HG03159 (cell line): ENCODE results near the gene OXER1.

Source experiments
- ATAC-seq: cut with Tn5 transposase; IDR thresholded peaks from one replicate; pipeline ENCODE4 v1.9.1; 2021; ENCODE audit warnings: mild to moderate bottlenecking, moderate library complexity; ENCODE audit not compliant: unreplicated experiment

Gene OXER1

DNA sequence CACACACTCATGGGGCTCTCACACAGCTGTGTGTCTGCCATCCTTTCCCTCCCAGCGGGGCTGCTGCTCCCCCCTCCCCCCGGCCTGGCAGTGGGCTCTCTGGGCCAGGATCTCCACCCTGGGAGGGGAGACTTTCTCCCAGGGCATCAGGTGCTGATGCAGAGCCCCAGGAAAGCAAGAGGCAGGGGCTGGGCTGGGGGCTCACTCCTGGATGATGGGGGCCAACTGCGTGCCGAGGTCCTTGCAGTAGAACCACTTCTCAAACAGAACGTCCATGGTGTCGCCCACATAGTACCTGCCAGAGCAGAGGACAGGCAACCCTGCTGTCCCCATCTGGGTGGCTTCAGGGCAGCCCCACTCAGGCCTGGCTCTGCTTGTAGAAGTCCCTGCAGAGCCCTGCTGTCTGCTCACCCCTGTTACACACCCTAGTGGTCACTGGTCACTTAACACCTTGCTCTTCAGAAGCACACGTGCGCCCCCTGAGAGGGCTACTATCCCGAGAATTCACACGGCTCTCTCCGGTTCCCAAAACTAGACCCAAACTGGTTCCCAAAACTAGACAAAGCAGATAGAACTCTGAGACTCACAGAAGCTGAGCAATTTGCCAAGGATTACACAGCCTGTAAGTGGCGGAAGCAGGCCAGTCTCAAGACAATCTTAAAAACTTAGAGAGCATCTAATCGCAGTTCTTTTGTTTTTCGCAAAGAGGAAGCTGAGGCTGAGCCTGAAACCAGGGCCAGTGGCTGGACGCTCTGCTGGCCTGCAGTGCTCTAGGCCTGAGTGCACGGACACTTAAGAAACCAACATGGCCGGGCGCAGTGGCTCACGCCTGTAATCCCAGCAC is 6.6 kb upstream of the OXER1 start:
- ATAC-seq, result no peak

DNA sequence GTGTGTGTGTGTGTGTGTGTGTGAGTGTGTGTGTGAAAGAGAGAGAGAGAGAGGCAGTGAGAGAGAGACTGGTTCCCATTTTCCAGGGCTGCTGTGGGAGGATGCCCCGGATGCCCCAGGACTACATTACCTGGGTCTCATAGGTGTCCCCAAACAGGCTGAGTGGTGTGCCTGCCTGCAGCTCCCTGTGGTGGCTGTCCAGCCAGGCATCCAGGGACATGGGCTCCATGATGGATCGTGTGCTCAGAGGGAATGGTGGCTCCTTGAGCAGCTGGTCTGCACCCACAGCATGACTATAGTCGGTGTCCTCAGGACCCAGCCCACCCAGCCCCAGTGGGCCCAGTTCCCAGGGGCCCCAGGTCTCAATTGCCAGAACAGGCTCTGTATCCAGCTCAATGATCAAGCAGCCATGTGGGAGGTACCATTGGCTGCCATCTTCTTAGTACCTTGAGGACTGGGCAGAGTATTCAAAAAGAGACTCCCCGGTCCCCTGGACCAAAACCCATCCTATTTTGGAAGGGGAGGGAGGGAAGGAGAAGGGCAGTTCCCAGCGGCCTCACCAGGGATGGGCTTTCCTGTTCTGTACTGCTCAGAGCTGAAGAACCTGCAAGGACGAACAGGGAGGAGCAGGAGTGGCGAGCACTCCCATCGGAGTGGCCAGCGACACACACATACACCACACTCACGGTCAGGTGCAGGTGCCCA is 5.8 kb upstream of the OXER1 start:
- no peak for ATAC-seq

DNA sequence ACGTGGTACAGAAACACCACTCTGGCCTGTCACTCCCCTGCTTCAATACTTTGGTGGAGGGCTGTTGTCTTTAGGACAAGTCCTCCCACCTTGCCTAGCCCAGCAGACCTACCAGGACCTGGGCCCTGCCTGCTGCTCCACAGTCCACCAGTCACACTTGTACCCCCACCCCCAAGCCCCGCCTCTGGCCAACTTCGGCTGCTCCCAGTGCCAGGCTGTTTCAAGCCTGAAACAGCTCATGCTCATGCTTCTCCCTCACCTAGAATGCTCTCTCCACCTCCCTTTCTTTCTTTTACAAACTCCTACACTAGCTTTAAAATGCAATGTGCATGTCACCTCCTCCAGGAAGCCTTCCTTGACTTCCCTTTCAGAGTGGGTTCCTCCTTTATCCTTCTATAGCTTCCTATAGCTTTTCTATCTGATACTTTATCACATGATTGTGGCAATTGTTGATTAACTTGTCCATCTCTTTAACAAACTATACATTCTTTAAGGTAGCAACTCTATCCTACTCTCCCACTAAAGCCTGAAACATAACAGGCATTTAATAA is 4.8 kb upstream of the OXER1 start:
- no peak for ATAC-seq

DNA sequence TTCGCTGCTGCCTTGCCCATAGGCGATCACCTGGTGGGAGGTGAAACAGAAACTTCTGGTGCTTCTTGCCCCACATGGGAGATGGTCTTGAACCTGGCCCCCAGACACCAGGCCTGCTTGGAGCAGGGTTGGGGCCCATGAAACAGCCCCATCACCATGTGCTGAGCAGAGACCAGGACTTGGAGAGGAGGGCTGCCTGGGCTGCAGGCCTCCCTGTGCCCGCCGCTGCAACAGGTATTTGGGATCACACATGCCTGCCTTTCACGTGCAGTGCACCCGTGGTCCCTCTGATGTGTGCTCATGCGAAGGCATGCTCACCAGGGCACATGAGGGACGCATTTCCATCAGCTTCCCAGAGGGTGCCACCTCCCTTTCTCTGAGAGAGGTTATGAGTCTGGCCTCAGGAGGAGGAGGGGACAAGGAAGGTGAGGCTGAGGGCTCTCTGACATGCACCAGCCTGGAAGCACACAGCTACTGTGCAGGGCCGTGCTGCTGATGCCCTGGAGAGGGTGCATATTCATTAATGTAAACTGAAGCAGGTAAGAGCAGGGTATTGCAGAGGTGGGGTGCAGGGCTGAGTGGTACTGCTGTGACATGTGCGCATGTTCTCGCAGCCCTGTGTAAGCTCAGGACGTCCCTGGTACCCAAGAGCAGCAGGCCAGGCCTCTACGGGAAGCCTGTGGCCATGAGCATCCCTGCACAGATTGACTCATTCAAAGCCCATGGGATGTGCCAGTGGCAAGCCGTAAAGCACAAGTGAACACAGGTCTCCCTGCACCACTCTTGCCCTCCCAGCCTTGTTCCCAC is 4.2 kb upstream of the OXER1 start:
- ATAC-seq, result no peak

DNA sequence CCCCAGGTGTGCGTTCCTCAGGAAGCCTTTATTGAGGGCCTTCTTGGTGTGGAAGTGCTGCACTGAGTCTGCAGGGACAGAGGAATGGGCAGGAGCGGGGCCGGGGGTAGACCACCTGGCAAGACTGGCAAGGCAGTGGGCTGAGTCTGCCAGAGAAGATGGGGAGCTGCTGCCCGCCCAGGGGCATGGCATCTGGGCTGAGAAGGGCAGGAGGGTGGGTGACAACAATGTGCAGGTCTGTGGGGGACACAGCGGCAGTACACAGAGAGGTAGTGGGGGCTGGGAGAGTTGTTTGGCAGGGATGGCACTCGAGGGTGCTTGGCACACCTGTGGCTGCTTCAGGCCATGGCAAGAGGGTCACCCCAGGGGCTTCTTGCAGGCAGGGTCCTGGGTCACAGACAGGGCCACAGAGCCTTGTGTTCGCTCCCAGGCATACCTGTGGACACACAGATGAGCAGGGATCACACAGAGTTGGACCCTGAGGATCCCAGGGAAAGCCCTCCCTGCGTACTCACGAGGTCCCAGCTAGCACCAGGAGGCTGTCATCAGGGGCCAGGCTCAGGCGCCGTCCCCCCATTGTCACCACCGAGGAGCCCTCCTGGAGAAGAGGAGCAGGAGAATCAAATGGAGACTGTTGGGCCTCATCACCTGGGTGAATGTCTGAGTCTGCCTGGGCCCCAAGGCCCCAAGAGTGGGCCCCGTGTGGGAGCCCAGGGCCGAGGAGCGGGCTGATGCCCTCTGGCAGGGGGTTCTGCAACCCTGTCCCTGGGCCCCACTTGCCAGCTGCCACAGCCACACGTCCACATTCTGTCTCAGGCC is 3.4 kb upstream of the OXER1 start:
- ATAC-seq, result no peak

DNA sequence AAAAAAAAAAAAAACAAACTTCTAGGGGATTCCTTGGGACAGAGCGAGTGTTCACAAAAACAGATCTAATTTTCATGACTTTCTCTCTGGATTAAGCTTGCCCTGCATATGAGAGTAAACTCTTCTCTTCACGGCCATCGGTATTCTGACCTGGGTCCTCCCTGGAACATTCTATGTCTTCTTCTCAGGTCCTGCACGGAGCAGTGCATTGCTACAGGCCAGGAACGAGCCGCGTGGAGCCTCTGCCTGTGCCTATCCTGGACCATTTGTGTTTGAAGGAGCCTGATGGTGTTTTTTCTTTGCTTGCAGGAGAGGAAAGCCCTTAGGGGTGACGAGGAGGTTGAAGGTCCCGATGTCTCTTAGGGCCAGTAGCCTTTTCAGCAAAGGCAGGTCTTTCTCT is 1.8 kb upstream of the OXER1 start:
- ATAC-seq, result no peak

DNA sequence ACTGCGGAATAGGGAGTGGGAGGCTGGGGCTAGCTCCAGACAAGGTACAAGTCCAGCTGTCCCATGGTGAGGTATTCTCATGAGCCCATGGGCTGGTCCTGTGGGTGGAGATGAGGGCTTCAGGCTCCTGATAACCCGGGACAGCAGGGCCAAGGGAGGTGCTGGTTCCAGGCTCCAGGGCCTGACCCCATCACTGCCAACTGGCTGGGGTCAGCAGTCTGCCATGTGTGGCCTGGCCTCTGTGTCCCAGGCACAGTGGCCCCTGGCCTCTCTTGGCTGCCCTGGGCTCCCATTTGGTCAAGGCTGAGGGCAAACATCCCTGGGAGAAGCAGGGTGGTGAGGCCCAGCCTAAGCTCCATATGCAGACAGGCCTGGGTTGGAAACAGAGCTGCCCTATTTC is 966 bp upstream of the OXER1 start:
- no peak for ATAC-seq

DNA sequence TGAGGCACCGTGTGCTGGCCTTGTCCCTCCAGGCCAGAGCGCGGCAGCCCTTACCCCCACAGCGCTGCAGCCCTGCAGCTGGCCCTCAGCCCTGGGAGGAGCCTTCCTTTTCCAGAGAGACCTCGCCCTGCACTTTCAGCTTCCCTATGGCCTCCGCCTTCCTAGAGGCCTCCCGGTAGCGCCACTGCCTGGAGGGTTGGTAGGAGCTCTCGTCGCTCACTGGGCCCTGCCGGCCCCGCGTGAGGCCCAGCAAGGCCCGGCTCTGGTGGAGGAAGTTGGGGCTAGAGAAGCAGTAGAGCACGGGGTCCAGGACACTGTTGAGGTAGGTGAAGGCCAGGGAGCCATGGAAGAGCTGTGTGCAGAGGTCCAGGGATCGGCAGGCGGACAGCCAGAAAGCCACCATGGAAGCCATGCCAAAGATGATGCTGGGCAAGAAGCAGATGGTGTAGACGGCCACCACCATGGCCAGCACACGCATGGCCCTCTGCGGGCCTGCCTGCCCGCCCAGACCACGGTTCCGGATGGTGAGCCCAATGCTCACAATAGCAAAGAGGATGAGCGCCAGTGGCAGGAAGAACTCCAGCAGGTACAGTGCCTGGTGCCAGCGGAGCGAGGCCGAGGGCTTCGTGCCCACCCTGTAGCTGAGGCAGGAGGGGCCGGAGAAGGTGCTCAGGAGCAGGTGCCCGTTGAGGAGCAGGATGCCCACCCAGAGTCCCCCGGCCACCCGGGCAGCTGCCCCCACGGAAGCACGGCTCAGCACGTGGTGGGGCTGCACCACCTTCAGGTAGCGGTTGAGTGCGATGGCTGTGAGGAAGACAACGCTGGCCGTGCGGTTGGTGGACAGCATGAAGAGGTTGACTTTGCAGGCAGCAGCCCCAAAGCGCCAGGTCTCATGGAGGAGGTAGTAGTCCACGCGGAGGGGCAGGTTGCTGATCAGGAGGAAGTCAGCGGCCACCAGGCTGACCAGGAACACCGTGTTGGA is 821 bp downstream of the OXER1 start:
- ATAC-seq, result no peak

DNA sequence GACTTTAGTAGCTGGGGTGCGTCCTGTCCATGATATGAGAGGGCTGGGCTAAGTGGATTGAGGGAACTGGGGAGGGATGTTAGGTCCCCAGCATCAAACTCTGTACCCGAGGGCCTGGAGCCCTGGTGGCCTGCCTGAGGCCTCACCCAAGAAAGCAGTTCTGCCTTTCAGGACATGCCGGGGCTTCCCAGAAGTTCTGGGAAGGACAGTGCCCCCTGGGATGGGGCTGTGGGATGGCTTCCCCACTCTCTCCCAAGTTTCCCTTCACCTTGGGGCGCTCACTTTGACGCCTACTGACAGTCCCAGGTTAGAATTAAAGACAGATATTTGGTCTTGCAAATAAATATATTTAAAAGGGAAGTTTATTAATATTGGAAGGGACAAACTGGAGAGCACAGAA is 1.8 kb downstream of the OXER1 start:
- no peak for ATAC-seq

DNA sequence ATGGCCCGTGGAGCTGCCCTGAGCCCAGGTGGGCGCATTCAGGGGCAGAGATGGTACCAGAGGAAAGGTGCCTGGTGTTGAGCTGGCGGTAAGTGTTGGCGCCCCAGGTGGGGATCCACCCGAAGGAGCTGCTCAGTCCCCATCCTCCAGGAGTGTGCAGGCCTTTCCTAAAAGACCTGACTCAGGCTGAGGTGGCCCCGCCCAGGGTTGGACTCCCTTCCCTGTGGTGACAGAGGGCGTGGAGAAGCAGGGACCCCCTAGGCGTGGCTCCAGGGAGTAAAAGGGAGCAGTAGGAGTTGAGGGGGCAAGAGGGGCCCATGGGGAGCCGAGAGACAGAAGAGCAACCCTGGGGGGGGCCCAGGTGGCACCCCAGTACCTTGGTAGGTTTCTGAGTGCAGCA is 2.4 kb downstream of the OXER1 start:
- no peak for ATAC-seq

DNA sequence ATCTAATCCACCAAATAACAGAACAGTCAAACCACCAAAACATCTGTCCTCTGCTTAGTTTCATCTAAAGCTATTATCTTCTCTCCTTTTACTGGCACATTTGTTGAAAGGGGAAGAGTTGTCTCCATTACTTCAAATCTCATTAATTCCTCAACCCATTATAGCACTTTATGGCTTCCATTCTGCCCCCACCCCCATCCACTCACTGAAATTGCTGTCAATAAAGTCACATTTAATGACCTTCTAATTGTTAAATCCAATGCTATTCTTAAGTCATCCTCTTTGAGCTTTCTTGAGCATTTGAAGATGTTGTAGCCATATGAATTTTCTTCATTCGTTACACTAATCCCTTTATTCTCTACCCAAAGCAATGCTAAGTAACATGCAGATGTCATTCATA is 5.2 kb downstream of the OXER1 start:
- no peak for ATAC-seq

DNA sequence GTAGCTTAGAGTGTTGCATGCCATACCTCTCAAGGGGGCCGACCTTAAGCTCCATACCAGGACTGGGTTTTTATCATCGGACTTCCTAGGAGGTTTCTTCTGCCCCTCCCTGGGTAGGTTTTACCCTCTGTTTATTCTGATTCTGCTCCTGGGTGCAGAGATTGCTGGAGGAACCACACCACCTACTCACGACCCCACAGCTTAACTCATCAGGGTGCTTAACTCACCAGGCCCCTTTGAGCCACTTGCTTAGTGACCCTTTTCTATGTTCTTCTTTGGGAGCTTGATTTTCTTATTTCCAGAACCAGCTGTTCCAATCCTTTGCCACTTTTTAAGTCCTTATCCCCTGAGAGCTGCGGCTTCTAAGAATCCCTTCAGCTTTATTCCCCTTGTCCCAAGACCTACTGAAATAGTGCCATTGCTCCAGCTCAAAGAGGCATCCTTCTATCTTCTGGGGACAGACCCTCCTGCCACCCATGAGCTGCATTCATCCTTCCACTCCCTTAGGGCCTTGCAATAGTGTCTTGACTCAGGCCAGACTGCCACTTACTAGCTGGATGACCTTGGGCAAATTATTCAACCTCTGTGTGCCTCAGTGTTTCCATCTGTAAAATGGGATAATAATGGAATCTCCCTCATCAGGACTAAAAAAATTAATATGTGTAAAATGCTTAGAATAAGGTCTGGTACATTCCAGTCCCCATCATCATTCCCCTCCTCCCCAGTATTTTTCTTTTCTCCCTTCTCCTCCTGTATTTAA is 5.8 kb downstream of the OXER1 start:
- ATAC-seq, result no peak

DNA sequence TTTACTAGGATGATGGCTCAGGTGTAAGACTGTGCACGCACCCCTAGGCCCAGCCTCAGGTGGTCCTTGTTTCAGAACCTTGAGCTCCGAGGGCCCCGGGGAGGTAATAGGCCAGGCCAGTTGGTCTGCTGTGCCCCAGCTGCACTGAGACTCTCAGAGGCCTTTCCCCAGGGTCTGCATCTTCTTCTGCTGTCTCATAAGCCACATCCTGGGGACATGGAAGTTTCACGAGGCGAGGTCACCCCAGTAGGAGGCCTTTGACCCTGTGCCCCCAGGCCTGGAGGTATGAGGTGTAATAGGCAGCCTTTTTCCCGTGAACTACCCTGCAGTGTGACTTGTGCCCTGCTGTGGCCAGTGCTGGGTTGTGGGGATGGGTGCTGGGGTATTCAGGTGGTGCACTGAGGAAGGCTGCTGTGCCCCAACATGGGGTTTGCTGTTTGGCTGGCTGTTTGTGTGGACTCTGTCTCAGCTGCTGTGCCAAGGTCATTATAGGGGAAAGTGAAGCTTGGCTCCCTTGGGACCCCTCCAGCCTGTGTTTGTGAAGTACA is 6.9 kb downstream of the OXER1 start:
- ATAC-seq, result no peak

DNA sequence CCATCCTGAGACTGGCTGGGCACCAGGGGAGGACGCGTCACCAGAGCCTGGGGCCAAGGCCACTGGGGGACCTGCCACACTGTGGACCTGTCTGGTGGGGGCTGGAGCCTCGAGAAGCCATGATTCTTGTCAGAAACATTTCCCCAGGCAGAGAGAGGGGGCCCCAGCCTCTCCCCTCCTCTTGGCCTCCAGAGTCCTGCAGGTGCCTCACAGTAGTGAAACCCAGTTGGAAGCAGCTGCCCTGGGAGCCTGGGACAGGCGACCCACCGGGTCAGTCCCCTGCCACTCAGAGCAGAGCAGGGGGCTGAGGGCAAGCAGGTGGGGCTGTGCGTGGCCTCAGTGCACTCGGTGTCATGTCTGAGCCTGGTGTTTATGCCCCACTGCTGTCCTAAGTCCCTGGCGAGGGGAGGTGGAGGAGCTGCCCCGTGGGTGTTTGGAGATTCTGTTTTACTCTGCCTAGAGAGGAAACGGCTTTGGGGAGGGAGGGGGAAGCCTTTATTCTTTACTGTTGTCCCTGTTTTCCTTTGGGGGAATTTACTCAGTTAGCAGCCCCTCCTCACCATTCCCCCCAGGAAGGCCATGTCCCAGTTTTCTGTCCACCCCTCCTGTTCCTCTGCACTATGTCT is 7.7 kb downstream of the OXER1 start:
- ATAC-seq, result no peak

DNA sequence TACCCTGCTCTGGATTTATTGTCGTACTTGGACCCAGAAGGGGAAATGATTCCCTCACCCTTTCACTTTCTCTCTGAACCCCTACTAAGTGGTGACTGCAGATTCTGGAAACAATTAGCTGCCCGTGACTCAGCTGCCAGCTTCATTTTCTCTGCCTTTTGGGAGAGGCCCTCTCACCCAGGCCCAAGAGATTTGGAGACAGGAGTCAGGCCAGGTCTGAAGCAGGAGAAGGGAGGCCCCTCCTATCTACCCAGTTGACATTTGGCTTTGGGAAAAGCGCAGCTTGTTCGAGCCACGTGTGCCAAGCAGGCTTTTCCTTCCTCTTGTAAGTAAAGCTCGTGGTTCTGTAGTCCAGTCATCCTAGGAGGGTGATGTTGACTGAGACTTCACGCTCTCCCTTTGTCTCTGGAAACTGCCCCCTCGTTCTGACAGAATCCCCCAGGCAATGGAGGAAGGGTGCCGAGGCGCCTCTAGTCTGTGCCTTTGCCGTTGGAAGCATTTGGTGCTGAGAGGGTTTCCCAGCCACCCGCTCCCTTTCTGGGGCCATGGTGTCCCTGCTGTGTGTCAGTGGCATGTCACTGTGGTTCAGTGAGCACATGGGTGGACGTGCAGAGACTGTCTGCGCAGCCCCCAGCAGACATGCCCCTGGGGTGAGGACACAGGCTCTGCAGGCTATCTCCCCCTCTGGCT is 8.6 kb downstream of the OXER1 start:
- no peak for ATAC-seq

DNA sequence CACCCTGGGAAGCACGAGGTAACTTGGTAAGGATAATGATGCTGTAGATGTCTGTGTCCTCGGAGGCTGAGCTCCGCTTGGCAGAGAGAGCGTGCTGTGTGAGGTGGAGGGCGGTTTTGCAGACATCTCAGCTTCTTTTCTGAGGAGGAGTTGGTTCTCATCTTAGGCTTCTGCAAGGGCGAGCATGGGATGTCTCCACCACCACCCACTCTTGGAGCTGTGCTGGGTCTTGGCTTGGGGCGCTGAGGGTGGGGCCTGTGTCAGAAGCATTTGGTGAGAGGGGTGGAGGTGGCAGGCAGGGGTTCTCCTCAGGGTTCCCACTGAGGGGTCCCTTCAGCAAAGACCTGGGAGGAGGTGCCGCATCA is 9.2 kb downstream of the OXER1 start:
- no peak for ATAC-seq

DNA sequence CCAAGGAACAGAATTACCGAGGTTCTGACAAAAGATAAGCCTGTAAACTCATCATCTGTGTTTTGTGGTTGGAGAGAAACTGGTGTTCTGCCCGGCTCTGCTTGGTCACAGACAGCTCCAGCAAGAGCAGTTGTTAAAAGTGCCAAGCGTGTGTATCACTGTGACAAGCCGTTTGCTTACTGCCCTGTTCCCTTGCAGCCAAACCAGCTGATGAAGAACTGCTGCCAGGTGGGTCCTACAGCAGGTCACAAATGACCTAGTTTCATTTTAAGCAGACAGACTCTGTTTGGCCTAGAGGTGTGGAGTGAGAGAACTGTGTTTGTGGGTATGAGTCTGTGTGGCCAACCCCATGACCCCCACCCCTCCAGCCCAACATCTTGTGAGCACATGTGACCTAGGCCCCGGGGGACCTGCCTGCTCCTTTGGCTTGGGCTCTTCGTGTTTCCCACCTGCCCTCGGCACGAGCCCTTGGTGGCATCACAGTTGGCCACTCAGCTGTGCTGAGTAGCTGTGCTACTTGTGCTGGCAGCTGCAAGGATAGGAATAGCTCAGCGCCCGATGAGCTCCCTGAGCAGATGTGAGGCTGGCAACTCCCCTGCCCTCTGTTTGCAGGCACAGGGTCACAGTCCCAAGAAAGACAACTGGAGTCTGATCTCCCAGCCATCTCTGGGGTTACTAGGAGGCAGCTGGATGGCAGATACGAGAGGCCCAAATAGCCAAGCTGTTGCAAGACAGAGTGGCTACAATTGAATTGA is 9.7 kb downstream of the OXER1 start:
- peak; percentile 74 for ATAC-seq
